ENCODE measurements around the gene HADHA. TPM values are rescaled to one million over a fixed set of nuclear protein-coding genes. Genes with fewer than 3 reads are reported as not detected.

The HADHA gene
- total RNA-seq, 2 donors from 2014 or later = 98.3 to 110 TPM

DNA sequence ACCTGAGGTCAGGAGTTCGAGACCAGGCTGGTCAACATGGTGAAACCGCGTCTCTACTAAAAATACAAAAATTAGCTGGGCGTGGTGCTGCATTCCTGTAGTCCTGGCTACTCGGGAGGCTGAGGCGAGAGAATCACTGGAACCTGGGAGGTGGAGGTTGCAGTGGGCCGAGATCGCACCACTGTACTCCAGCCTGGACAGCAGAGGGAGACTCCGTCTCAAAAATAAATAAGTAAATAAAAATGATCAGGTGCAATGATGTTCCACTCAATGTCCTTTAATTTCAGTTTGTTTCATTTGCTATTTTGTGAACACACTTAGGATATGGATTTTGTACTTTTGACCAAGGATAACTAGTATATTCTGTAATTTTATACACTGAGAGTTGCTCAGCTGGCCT is 9.3 kb downstream of the HADHA start:
- WGBS, 2 donors = 88 to 91% methylated on average over 9 of the region's 9 CpGs
- Histone ChIP-seq H3K4me3 (no peak overlapping the region), H3K27me3 (no peaks in the 10 kb centered on the region), H3K36me3 (replicated peaks in 1 of 2; ENCODE audit: insufficient read depth in 1 of 2, low read depth in 2 of 2) (peaks cover 21% of the 10 kb centered on the region in 2 donors), H3K27ac (no peak overlapping the region), H3K4me1 (peaks cover 24% of the 10 kb centered on the region), H3K9me3 (no peaks in the 10 kb centered on the region)
- ATAC-seq (no peak), DNase-seq (peak in 2 of 4 donors; percentile 16 to 29)
- intact Hi-C loops (cut with DNase I) = loop anchor here (10.0 kb wide), 1 partner anchor 50 kb away; no protein-coding TSS in a partner anchor
- TF ChIP-seq, protein P1, sequence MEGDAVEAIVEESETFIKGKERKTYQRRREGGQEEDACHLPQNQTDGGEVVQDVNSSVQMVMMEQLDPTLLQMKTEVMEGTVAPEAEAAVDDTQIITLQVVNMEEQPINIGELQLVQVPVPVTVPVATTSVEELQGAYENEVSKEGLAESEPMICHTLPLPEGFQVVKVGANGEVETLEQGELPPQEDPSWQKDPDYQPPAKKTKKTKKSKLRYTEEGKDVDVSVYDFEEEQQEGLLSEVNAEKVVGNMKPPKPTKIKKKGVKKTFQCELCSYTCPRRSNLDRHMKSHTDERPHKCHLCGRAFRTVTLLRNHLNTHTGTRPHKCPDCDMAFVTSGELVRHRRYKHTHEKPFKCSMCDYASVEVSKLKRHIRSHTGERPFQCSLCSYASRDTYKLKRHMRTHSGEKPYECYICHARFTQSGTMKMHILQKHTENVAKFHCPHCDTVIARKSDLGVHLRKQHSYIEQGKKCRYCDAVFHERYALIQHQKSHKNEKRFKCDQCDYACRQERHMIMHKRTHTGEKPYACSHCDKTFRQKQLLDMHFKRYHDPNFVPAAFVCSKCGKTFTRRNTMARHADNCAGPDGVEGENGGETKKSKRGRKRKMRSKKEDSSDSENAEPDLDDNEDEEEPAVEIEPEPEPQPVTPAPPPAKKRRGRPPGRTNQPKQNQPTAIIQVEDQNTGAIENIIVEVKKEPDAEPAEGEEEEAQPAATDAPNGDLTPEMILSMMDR (IDR thresholded peaks at IDR 0.05) = peak in 5 of 7 experiments; percentile 23 to 55 (median 46)
- no peak for TF ChIP-seq POLR2A (IDR thresholded peaks at IDR 0.05)

DNA sequence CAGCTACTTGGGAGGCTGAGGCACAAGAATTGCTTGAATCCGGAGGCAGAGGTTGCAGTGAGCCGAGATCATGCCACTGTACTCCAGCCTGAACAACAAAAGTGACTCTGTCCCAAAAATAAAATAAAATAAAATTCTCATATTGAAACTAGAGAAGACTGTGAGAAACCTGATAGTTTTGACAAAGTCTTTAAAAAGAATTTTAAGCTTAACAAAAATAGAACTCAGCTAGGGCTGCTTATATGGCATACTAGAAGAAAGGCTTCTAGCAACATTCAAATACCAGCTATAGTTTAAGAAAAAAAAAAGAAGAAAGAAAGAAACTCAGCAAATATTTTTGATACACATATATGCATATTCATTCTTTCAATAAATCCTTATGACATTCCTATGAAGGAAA is 13.6 kb downstream of the HADHA start:
- no peak for ATAC-seq
- TF ChIP-seq, protein P1 (IDR thresholded peaks at IDR 0.05) = no peak
- no peak for TF ChIP-seq POLR2A (IDR thresholded peaks at IDR 0.05)
- Histone ChIP-seq H3K4me1 (no peaks in the 10 kb centered on the region), H3K9me3 (no peaks in the 10 kb centered on the region), H3K4me3 (no peak overlapping the region), H3K27ac (no peak overlapping the region), H3K27me3 (no peaks in the 10 kb centered on the region), H3K36me3 (replicated peaks in 1 of 2; ENCODE audit: insufficient read depth in 1 of 2, low read depth in 2 of 2) (peaks cover 20 to 28% of the 10 kb centered on the region in 2 donors)
- WGBS, 2 donors = 94 to 100% methylated on average over 2 of the region's 2 CpGs
- no peak for DNase-seq
- intact Hi-C loops (cut with DNase I) = loop anchor here (10.0 kb wide), 1 partner anchor 54 kb away; no protein-coding TSS in a partner anchor

DNA sequence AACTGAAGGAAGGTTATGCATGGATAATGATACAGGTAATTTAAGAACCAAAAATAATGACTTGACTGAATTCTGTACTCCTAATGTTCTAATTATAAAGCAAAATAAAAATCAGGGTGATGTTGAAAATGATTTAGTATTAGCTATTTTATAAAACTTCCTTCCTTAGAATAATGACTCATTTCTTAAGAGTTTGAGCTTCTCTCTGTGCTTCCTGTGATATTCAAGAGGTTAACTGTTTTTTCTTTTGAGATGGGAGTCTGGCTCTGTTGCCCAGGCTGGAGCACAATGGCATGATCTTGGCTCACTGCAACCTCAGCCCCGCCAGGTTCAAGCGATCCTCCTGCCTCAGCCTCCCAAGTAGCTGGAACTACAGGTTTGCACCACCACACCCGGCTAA is 14.8 kb downstream of the HADHA start:
- peaks cover 14 to 27% of the 10 kb centered on the region in 2 donors for H3K36me3 ChIP-seq (replicated peaks in 1 of 2; ENCODE audit: insufficient read depth in 1 of 2, low read depth in 2 of 2)
- no peak for TF ChIP-seq POLR2A (IDR thresholded peaks at IDR 0.05)
- TF ChIP-seq, protein P1 (IDR thresholded peaks at IDR 0.05) = no peak
- no peaks in the 10 kb centered on the region for H3K9me3 ChIP-seq
- no peak for ATAC-seq
- 95 to 96% methylated on average over 3 of the region's 3 CpGs for WGBS, 2 donors
- intact Hi-C loops (cut with DNase I) = no loop called here
- H3K27me3 ChIP-seq = no peaks in the 10 kb centered on the region
- no peak overlapping the region for H3K27ac ChIP-seq
- no peak overlapping the region for H3K4me3 ChIP-seq
- DNase-seq = no peak
- H3K4me1 ChIP-seq = peaks cover 3% of the 10 kb centered on the region

DNA sequence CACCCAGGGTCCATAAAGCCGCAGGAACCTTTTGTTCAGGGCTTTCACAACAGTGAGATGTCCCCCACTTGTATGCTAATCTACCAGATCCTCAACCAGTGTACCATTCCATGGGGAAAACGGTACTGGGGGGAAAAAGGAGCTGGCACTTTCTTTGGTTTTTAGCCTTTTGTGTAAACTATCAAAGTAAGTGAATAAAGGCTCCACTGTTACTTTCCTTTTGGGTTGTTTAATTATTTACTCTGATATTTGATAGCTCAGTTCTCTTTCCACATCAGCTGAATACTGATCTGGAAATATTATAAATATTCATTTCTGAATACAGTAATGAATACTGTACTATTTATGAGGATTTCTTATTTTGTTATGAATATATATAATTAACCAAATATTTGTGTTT is 20.3 kb downstream of the HADHA start:
- intact Hi-C loops (cut with DNase I) = no loop called here
- TF ChIP-seq, protein P1 (IDR thresholded peaks at IDR 0.05) = no peak
- no peak for TF ChIP-seq POLR2A (IDR thresholded peaks at IDR 0.05)
- peak overlapping the region in 3 of 4 donors; percentile 14 to 56 (median 22) for H3K27ac ChIP-seq
- H3K27me3 ChIP-seq = no peaks in the 10 kb centered on the region
- H3K4me3 ChIP-seq = no peak overlapping the region
- no peak for ATAC-seq
- H3K36me3 ChIP-seq (replicated peaks in 1 of 2; ENCODE audit: insufficient read depth in 1 of 2, low read depth in 2 of 2) = peaks cover 0 to 6% of the 10 kb centered on the region in 2 donors
- peaks cover 15% of the 10 kb centered on the region for H3K4me1 ChIP-seq
- no peak for DNase-seq
- H3K9me3 ChIP-seq = no peaks in the 10 kb centered on the region
- WGBS, 2 donors = 63 to 67% methylated on average over 2 of the region's 2 CpGs

DNA sequence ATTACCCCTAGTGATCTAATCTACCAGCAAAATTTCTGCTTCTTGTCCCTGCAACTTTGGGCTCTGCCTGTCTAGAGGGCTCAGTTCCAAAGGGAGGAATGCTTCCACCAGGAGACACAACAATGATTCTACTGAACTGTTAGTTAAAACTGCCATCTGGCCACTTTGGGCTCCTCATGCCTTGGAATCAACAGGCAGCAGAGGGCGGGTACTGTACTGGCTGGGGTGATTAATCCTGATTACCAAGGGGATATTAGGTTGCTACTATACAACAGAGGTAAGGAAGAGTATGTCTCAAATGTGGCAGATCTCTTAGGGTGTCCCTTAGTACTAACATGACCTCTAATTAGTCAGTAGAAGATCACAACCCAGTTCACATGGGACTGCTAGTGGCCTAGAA is 21.4 kb downstream of the HADHA start:
- no peak for ATAC-seq
- TF ChIP-seq, protein P1 (IDR thresholded peaks at IDR 0.05) = no peak
- TF ChIP-seq POLR2A (IDR thresholded peaks at IDR 0.05) = no peak

More for the DNA sequence above, 21.4 kb downstream of the HADHA start:
- H3K27me3 ChIP-seq = no peaks in the 10 kb centered on the region
- DNase-seq = no peak
- H3K36me3 ChIP-seq (replicated peaks in 1 of 2; ENCODE audit: insufficient read depth in 1 of 2, low read depth in 2 of 2) = no peaks in the 10 kb centered on the region
- H3K4me3 ChIP-seq = no peak overlapping the region
- H3K4me1 ChIP-seq = peaks cover 15% of the 10 kb centered on the region
- intact Hi-C loops (cut with DNase I) = no loop called here
- H3K9me3 ChIP-seq = no peaks in the 10 kb centered on the region
- WGBS, 2 donors = 94 to 100% methylated on average over 1 of the region's 1 CpG
- no peak overlapping the region for H3K27ac ChIP-seq
